22Rv1 (cell line): ENCODE measurements around the gene HIPK2.

ENCODE experiments used
- ZFX ChIP-seq: fragments of 450-650 bp; IDR thresholded peaks from 2 replicates; pipeline ENCODE4 v1.6.1; 2017; ENCODE audit warnings: antibody characterized with exemption, borderline replicate concordance
- TF ChIP-seq, protein P1 (sequence below): fragments of 450-650 bp; IDR thresholded peaks from 2 replicates; pipeline ENCODE4 v1.5.1; 2017; ENCODE audit warnings: mild to moderate bottlenecking

DNA sequence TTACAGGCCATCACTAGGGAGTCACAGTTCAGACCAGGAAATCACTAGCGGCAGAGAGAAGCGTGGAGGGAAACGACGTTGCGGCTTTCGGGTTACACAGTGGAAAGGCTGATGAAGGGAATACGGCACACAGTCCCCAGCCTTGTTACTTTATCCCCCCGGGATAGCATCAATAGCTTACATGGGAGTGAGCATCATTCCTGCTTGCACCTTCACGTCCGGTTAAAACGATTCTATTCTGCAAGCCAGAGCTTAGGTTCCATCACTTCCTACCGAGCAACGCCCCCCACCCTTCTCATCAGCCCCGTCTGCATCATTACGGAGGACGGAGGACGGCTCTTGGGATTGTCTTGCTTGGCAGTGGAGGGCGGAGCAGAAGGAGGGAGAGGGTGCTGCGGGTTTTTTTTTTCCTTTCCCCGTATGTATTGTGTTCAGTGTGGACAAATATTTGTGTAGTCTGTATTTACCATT, 129.4 kb downstream of the HIPK2 start:
- TF ChIP-seq, protein P1, sequence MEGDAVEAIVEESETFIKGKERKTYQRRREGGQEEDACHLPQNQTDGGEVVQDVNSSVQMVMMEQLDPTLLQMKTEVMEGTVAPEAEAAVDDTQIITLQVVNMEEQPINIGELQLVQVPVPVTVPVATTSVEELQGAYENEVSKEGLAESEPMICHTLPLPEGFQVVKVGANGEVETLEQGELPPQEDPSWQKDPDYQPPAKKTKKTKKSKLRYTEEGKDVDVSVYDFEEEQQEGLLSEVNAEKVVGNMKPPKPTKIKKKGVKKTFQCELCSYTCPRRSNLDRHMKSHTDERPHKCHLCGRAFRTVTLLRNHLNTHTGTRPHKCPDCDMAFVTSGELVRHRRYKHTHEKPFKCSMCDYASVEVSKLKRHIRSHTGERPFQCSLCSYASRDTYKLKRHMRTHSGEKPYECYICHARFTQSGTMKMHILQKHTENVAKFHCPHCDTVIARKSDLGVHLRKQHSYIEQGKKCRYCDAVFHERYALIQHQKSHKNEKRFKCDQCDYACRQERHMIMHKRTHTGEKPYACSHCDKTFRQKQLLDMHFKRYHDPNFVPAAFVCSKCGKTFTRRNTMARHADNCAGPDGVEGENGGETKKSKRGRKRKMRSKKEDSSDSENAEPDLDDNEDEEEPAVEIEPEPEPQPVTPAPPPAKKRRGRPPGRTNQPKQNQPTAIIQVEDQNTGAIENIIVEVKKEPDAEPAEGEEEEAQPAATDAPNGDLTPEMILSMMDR: no peak
- no peak for TF ChIP-seq ZFX
